HG02642 (cell line): Measurements from ENCODE around the gene BDH1.
"Not testable (repeated sequence)": the region's sequence is repeated elsewhere in the genome, so short reads cannot be mapped to it uniquely, and the experiment has no call there.

ENCODE experiments used
- ATAC-seq: cut with Tn5 transposase; IDR thresholded peaks from one replicate; pipeline ENCODE4 v1.9.1; 2021; ENCODE audit warnings: mild to moderate bottlenecking; ENCODE audit not compliant: unreplicated experiment, poor library complexity

BDH1 gene

DNA sequence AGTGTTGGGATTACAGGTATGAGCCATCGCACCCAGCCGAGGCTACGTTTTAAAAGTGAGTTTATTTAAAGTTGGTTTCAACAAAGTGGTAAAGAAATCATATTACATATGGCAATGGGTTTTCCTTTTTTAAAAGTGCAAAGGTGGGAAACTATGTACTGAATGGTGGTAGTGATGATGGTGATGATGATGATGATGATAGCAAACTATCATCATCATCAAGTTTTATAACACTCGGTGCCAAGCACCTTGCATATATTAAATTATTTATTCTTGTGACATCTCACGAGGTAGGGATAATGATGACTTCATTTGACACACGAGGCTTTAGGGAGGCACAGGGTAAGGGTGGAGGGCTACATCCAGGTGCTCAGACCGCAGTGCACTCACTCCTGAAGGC, 64.3 kb downstream of the BDH1 start:
- no peak for ATAC-seq

DNA sequence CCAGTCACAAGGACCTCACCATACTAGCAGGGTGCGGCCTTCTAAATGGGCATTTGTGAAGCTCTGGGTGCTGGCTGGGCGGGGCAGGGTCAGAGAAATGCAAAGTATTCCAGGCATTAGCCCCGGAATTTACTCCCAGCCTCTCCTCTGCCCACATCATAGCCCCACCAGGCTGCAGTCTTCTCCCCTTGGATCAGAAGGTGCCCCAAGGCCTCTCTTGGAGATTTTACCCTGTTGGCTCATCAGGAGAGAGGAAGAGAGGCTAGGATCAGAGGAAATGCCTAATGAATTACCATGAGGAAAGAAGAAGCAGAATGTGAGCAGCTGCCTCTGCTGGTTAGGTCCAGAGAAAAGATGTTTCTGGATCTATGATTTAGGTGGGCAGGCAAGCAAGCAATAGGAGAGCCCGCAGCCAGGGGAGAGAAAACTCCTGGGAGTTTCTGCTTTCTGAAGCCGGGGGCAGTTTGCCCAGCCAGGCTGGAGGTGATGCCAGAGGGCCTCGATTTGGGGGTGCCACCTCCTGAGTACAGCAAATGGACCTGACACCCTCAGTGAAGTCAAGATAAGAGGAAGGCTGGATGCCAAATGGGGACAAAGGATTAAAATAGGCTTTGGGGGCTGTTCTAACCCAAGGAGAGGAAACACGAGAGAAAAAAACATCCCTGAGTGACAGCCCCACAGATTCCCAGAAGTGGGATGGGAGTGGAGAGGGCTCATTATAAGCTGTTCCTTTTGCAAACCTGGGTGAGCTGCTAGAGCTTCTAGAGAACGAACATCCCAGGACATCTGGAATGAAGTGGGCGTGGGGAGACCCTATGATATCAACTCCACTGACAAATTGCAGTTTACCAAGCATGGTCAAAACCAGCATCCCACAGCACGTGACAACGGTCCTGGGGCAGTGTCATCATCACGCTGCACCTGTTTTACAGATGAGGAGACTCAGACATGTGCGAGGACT, 65.4 kb downstream of the BDH1 start:
- no peak for ATAC-seq

DNA sequence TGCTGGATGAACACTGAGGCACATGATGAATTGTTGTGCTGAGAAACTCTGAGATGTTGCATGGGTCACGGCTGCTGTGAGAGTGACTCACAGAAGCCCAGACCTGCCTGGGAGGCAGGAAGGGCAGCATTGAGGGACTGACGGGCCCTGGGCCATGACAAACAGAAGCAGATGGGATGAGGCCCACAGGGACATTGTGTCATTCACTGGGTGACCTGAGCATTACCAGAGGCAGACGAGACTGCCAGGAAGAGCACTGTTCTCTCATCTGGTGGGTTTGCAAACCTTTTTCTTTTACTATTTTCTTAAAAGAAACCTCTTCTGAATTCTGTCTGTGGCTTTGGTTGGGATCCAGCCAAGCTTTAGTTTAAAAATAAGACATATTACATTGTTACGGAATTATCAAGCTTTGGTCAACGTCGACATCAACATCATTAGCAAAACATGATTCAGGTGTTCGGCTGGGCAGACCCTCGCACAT, 67.8 kb downstream of the BDH1 start:
- ATAC-seq: no peak

DNA sequence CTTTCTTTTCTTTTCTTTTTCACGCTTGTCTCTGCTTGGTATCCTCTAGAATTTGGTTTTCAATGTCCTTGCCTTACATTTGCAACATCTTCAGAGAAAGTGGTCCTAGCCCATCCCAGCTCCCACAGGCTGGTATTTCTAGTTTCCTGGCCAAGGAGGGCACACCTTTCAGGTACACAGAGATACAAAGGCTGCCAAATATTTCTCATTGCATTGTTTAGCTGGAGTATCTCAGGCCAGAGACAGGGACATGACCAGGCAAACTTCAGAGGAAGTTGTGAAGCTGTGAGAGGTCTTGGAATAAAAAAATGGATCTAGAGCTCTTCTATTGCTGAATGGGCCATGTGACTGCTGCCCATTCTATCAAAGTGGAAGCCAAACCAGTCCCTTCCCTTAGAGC, 68.9 kb downstream of the BDH1 start:
- ATAC-seq: no peak

DNA sequence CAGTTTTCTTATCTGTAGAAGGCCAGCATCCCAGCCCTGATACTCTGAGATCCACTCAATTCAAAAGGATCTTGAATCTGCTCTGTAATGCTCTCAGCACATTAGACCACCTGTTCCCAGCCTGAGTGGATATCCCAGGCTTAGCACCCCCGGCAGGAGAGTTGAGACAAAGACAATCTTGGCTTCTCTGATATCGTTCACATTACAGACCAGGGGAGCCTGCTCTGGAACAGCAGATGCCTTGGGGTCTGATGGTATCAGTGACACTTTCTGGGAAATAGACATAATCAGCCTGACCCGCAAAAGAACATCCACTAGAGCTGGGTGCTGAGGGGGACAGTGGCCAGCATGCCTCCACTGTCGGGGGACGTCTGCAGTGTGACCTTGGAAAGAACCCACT, 70.6 kb downstream of the BDH1 start:
- ATAC-seq: no peak

DNA sequence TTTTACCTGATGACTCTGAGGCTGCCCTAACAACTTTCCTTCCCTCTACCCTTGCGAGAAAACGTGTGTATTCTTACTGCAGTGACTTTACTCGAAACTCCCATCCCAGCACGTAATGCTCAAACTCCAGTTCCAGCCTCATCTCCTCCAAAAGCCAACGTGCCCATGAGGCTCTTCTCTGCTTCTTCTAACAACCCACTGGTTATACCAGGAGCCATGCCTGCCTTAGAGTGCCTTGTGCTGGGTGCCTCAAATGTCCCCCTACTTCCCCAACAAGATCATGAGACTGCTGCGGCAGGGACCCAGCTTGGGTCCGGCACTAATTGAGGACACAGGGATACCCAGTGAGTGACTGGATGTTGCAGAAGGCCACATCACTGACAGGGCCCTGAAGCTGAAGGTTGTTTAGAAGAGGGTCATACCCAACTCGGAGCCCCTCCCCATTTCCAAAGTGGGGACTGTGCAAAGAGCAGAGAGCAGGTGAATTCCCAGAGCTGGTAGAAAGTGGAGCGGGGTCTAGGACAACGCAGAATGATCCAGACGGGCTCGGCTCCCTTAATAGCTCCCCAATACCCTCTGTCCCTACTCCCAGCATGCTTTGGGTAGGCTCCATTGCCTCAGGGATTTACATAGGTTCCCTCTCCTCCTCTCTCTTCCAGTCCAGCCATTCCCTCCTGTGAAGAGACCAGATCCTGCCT, 71.4 kb downstream of the BDH1 start:
- ATAC-seq: no peak

DNA sequence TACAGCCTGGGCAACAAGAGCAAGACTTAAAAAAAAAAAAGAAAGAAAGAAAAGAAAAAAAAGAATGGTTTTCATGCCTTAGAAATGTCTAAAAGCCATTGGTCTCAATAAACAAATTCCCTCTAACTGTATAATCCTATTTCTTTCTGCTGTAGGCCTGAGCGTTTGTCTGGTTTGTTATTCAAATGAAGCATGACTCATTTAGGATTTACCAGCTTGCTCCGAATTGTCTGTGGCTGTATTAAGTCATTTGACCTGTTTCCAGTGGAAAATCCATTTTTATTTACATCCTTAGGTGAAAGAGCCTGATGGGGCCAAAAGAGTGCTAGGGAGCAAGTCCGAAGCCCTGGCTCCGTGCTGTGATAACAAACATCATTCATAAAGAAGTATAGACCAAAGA, 73.8 kb downstream of the BDH1 start:
- no peak for ATAC-seq

DNA sequence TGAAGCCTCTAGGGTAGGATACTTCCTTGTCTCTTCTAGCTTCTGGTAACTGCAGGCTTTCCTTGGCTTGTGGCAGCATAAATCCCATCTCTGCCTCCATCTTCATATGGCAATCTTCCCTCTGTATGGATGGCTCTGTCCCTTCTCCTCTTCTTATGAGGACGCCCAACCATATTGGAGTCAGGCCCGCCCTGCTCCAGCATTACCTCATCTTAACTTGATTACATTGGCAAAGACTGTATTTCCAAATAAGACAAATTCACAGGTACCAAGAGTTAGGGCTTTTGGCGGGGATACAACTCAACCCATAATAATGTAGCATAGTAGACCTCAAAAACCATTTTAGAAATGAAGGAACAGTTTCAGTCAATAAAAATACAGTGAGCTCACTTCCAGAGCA, 75.4 kb downstream of the BDH1 start:
- no peak for ATAC-seq

DNA sequence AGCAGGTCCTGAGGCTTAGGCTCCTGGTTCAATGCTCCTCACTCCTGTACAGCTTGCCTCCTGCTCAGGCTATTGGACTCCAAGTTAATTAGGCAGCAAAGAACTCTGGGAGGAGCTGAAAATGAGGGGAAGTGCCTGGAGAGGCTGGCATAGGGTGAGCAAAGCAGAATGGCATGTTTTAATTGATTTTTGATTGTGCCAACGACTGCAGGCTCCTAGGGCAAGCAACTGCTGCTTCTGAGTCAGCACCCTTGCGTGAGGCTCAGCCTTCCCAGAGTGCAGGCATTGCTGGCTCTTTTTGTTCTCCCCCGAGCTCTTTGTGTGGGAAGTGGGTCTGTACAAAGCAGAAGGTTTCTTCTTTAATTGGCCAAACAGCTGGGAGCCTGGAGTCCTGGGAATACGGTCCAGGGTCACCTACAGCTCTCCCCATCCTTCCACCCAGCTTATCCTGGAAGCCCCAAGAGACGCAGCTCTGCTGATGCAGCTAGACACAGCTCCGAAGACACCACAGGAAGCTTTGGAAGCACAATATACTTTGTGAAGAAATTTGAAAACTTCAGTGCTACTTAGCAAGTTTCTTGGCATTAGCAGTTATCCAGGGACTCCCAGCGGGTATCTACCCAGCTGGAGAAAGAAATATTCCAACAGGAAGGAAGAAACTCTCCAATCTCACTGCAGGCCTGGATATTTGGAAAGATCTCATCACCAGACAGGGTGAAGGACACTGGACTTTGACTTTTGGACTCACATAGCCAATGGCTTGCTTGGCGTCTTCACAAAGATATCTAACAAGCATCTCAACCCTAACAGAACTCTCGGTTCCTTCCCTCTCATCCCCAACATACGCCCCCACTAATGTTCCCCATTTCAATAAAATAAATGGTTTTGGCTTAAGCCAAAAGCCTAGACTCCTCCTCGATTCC, 76.8 kb downstream of the BDH1 start:
- no peak for ATAC-seq

DNA sequence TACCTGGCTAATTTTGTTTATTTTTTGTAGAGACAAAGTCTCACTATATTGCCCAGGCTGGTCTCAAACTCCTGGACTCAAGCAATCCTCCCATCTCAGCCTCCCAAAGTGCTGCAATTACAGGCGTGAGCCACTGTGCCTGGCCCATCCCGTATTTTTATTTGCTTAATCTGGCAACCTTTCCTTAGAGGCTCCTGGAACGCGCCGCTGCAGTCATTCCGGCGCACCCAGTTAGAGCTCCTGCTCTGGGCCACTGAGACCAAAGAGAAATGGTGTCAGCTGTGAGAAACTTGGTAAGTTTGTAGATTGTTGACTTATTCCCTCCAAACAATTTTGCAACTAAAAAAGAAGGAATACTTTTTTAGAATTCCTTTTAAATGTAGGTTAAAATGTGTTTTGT, 78.0 kb downstream of the BDH1 start:
- ATAC-seq: not testable (repeated sequence)

DNA sequence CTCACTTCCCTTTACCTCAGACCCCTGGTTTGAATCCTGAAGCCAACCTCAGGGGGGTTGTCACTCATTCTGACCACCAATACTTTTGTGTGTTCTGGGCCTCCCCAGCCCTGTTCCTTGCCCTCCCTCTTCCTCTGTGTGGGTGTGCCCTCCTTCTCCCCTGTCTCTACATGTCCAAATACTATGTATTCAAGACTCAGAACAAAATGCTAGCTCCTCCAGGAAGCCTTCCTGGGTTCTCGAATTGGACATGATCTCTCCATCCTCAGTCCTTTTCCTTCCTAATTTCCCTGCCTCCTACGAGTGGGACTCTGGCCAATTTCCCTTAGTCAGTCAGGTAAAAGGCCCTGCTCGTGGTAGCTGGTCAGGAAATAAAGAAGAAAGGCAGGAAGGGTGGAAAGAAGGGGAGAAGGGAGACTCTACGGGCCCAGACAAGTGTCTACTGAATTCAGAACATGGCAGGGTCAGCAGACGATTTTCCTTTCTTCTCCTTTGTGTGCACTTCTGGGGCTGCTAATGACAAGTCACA, 79.7 kb downstream of the BDH1 start:
- ATAC-seq: no peak

DNA sequence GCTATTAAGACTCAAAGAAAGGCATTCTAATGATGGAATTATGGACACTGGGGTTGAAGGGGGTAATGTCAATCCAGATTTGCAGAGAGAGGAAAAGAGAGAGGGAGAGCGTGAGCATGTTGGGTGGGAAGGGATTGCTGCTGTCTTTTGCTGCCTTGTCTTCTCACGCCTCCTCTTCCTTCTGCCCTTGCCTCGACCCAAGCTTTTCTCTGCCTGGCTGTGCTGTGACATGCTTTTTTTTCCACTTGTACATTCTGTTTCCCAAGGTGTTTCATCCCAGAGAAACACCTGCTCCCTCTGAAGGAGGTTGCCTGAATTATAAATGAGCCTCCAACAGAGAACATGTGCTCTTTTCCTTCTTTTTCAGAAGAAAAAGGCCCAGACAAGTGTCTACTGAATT, 80.3 kb downstream of the BDH1 start:
- ATAC-seq: no peak

DNA sequence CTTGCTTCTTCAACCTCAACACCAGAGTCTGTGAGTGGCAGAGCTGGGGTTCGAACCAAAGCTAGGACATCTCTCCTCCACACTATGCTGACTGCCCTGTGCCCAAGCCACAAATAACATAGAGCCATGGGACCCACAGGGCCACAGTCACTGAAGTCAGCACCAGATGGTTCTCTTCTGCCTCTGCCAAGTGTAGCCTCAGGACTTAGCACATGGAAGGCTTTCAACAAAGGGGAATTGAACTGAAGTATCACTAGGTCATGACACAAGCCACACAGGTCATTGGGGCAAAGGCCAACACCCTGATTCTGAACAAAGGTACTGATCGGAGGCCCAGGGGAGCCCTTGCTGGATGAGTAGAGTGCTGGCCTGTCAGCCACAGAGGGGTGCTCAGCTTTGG, 83.6 kb downstream of the BDH1 start:
- no peak for ATAC-seq

DNA sequence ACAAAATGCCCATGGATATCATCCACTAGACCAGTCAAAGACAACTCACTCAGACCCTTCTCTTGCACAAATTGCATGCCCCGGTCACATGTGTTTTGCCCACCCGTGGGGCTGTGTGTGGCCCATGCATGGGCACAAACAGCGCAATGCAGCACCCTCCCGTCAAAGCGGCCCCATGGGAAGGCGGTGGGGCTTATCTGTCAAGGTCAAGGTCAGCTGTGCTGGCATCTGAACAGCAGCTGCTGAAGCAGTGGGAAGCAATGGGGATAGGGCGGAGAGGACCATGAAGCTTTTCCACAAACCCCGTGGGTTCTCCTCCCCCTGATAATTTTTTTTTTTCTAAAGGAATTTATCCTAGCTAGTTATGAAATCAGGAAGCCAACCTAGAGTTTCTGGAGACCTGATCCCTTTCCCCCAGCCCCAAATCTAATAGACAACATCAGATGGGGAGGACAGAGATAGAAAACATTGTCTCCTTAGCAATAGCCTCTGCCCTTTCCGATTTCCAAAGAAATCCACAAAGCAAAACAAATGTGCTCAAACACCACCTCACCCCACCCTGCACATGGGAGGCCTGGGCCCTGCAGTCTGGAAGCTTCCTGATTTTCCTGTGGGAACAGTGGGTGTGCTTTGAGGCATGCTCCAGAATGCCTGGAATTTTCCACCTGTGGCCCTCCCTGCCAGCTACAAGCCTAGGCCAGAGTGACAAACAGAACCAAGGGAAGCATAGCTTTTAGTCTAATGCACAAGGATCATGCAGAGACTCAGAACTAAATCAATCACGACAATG, 84.4 kb downstream of the BDH1 start:
- no peak for ATAC-seq

DNA sequence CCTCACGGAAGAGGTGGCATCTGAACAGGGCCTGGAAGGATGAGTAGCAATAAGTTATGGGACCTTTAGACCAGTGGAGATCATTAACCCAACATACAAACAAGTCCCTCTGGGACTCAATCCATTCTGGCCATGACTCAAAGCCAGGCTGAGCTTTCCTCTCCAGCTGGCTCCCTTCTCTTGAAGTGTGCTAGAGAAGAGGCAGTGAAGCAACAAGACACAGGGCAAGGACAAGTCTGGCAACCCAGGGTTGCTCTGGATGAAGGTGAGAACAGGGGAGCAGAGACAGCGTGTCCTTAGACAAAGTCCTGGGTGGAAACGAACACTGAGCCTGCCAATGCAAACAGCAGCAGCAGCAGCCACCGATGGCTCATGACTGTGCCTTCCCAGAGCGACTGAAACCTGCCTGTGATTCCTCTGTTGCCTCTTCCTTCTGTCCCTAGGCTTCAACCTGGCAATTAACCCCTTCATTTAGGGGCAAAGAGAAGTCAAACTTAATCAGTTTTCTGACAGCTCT, 86.8 kb downstream of the BDH1 start:
- ATAC-seq: no peak

DNA sequence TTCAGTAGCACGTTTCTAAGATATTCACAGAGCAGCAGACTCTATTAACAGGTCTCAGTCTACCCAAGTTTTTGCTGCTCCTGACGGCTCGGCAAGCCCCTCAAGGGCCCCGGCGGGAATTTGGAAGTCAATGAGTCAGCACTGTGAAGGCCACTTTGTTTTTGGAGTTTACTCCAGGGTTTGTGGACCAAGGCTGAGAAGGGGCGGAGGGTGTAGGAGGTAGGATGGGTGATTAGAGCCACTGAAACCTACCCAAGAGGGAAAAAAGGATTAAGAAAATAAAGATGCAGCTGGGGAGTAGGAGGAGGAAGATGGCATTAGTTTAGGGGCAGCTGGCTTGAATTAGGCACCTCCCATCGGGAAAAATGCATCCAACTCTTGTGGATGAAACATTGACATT, 87.6 kb downstream of the BDH1 start:
- no peak for ATAC-seq

DNA sequence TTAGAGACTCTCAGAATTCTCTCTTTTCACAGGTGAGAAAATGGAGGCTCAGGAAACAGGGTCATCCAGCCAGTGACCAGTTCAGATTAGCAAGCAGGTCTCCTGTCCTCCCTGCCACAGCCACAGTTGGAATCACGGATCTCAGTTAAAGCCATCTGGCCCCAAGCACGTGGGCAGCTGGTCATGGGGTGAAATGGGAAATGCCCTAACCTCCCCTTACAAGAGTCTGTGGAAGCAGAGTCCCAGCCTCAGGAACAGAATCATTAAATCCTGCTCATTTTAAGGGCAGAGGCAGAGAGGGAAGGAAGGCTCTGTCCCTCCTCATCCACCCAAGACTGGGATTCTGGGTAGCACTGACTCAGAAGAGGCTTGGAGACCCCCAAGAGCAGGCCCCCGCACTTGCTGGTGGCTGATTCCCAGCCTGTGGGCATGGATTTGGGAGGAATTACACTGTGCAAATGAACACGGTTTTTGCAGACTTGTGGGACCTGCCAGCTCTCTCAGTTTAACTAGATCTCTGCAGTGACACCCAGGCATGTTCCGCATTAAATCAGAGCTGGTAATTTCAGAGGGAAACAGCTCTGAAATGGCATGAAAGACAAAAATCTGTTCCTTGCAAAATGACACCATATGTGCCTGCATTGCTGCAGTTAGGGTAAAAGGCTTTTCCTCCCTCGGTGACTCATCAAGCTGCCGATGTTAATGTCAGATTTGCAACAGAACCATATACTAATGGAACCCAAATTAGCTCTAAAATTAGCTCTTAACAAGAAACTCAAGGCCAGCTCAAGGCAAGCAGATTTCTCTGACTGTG, 89.0 kb downstream of the BDH1 start:
- no peak for ATAC-seq

DNA sequence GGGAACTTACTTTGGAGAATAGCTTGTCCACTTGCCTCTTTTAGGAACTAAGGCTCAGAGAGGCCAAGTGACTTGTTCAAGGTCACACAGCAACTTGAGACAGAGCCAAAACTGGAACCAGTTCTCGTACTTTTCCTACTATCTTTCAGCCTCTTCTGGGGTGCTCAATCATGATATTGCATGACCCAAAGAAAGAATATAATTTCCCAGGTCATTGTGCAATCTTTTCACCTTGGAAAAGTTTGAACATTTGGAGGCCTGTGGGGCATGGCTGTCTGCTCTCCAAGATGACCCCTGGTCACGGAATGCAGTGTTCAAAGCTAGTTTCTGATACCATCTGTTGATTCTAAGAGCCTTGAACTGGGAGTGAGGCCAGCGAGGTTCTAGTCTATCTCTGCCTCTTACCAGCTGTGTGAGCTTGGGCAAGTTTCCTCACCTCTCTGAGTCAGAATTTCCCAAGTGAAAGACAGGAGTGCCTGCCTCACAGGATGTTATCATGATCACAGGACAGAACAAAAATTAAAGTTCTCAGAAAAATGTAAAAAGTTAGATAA, 89.7 kb downstream of the BDH1 start:
- no peak for ATAC-seq
